Measurements from ENCODE around the gene ZNF148.

The ZNF148 gene

DNA sequence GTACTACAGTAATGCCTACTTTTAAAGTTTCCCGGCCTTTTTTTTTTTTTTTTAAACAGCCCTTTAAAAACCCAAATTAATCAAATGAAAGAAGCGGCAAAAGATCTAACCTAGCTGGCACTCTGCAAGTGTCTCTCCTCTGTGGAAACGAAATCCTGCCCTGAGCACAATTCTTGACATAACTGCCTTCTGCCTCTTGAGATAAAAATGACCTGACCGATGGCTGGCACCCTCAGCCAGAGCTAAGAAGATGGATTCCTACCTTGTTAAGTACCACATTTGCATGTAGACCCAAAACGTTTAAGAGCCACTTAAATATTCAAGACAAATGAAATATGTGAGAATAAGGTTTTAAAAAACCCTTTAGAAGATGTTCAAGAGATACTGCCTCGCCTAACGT lies 146.0 kb downstream of the ZNF148 start:
- TF ChIP-seq, protein P1, sequence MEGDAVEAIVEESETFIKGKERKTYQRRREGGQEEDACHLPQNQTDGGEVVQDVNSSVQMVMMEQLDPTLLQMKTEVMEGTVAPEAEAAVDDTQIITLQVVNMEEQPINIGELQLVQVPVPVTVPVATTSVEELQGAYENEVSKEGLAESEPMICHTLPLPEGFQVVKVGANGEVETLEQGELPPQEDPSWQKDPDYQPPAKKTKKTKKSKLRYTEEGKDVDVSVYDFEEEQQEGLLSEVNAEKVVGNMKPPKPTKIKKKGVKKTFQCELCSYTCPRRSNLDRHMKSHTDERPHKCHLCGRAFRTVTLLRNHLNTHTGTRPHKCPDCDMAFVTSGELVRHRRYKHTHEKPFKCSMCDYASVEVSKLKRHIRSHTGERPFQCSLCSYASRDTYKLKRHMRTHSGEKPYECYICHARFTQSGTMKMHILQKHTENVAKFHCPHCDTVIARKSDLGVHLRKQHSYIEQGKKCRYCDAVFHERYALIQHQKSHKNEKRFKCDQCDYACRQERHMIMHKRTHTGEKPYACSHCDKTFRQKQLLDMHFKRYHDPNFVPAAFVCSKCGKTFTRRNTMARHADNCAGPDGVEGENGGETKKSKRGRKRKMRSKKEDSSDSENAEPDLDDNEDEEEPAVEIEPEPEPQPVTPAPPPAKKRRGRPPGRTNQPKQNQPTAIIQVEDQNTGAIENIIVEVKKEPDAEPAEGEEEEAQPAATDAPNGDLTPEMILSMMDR (IDR thresholded peaks at IDR 0.05; ENCODE audit: extremely low read depth, missing control alignments): no peak
- no peak for DNase-seq (ENCODE audit: low spot score)

DNA sequence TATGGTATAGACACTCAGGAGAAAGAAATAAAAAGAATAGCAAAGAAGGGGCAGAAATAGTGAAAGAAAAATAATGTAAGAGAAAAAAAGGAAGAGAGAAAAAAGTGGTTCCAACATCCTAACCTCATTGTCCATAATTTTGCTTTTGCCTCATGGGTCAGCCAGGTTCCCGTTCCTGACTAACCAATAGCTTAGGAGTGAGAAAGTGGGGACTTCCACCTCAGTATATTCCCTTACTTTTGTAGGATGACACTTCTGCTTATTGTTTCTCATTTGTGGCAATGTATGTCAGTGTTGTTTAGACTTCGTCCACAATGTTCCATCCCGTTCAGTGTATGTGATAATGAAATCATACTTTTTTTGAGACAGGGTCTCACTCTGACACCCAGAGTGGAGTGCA lies 153.3 kb downstream of the ZNF148 start:
- no peak for DNase-seq (ENCODE audit: low spot score)
- TF ChIP-seq, protein P1 (IDR thresholded peaks at IDR 0.05; ENCODE audit: extremely low read depth, missing control alignments): no peak

DNA sequence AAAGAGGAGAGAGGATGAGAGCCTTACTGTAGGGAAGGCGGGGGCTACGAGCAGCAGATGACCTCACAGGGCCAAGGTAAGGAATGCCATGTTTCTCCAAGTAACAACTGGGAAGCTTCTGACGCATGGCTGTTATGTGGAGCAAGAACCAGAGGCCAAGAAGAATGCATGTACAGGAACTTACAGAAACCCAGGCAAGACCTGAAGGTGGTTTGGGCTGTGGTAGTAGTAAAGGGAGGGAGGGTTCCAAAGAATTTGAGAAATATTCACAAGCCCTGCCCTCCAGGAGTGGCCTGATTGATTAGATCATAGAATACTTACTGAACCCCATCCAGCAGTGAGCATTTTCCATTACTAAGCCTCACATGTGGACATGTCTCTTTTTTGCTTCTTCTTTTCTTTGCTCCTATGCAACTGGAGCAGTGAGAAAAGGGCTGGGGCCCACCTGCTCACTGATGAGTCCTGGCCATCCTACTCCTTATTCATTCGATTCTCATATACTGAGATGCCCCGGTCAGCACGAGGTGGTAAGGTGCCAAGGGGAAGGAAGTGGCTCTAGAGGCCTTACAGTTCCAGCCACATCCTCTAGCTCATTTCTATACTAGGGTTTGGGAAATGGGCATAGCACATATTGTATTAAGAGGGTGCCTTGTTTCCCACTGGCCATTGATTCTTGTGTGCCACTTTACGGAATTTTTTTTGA lies 154.2 kb downstream of the ZNF148 start:
- TF ChIP-seq, protein P1 (IDR thresholded peaks at IDR 0.05; ENCODE audit: extremely low read depth, missing control alignments): no peak
- DNase-seq (ENCODE audit: low spot score): no peak

DNA sequence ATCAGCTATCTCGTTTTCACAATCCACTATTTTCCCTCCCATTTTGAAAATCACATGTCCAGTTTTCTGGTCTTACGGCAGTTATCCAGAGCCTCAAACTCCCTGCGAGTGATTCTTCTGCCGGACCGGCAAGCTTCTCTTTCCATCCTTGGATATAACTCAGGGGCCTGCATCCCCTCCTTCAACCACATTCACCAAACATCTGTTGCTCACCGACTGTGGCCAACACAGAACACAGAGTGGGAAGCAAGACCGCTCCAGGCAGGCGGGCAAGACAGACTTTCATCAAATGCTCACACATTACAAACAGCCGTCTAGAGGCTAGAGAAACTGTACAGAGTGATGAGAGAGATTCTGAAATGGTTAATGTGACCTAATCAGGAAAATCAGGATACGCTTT lies 154.9 kb downstream of the ZNF148 start:
- TF ChIP-seq, protein P1 (IDR thresholded peaks at IDR 0.05; ENCODE audit: extremely low read depth, missing control alignments): no peak
- no peak for DNase-seq (ENCODE audit: low spot score)

DNA sequence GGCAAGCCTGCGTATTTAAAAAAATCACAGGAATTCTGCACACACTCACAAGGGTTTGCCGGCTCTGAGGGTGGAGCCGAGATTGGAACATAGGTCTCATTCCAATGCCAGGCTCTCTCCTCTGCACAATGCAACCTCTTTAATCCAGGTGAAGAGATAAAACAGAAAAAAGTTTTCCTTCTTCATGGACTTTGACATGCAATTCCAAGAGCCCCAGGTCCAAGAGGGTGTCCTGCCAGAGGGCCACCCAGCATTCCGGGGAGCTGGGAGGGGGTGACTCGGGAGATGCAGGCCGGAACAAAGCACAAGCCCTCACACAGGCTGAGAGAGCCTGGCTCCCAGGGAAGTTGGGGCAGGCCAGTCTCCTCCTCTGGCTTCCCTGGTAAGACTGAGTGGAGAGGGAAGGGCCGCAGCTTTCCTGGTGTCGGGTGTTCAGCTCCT lies 155.8 kb downstream of the ZNF148 start:
- no peak for DNase-seq (ENCODE audit: low spot score)
- TF ChIP-seq, protein P1 (IDR thresholded peaks at IDR 0.05; ENCODE audit: extremely low read depth, missing control alignments): no peak

DNA sequence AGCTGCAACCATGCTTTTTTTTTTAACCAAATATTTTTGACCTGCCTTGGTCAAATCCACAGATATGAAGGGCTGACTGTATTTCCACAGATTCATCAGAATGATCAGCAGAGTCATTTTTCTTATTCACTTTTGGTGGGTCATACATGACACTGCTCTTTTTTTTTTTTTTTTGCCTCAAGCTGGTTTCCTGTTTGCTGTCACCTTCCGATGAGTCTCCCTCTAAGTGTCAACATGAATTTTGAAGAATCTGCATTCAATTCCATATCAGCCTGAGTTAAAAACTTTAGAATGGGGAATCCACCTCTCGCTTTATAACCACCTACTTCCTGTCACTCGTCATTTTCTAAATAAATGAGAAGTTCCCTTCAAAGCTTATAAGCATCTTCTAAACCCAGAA lies 160.4 kb downstream of the ZNF148 start:
- DNase-seq (ENCODE audit: low spot score): peak; percentile 56
- TF ChIP-seq, protein P1 (IDR thresholded peaks at IDR 0.05; ENCODE audit: extremely low read depth, missing control alignments): no peak

DNA sequence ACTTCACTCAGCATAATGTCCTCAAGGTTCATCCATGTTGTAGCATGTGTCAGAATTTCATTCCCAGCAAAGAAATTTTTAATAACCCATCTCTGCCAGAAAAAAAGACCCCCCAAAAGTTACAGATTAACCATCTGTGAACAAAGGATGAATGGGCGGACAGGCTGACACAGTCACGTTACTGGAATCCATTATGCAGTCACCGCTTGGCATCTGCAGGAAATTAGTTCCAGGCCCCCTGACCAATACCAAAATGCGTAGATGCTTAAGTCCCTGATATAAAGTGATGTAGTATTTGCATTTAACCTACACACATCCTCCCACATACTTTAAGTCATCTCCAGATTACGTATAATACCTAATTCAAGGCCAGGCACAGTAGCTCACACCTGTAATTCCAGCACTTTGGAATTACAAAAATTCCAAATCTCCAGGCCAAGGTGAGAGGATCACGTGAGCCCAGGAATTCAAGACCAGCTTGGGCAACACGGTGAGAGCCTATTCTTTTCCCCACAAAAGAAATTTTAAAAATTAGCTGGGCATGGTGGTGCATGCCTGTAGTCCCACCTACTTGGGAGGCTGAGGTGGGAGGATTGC lies 161.1 kb downstream of the ZNF148 start:
- TF ChIP-seq, protein P1 (IDR thresholded peaks at IDR 0.05; ENCODE audit: extremely low read depth, missing control alignments): no peak
- DNase-seq (ENCODE audit: low spot score): no peak
